ENCODE results near the gene GGN. TPM values are rescaled to one million over a fixed set of nuclear protein-coding genes. Genes with fewer than 3 reads are reported as not detected.
A peak's percentile ranks its signal among the peaks of the same experiment; 100 is the strongest.

The GGN gene
- total RNA-seq (2011; cell fraction: chromatin; rRNA removed; ENCODE audit: low replicate concordance), result 0.12 TPM in 1 of 2 replicates, not detected in the other
- 0.50 TPM in 1 of 2 replicates, not detected in the other for total RNA-seq (2011; cell fraction: nucleolus; rRNA removed)
- total RNA-seq (2011; cell fraction: nucleoplasm; rRNA removed), result 0.15 TPM in 1 of 2 replicates, not detected in the other
- not detected in 2 replicates for total RNA-seq (2014; rRNA removed)
- total RNA-seq (2014; rRNA removed; fragmentation: Illumina TruSeq; extraction: Trizol), result not detected in 2 replicates
- not detected in 2 replicates for total RNA-seq (2015; rRNA removed; fragmentation: Illumina TruSeq; extraction: Trizol)
- 0.25 and 0.33 TPM in 2 replicates for total RNA-seq (2021)
- polyA plus RNA-seq (2011; rRNA removed), result 0.12 TPM in 1 of 2 replicates, not detected in the other
- polyA plus RNA-seq (2011; cell fraction: cytosol; rRNA removed), result 0.03 and 0.04 TPM in 2 replicates
- polyA plus RNA-seq (2011; cell fraction: nucleus; rRNA removed), result 0.46 and 0.63 TPM in 2 replicates
- 0.52 and 0.94 TPM in 2 replicates for polyA plus RNA-seq (2012)
- not detected in 2 replicates for polyA plus RNA-seq (2014; fragmentation: Illumina TruSeq; extraction: Trizol)
- not detected for polyA plus RNA-seq (2014; fragmentation: Nextera tagmentation; extraction: Ambion mirVana)
- 0.15 and 0.16 TPM in 2 replicates for polyA plus RNA-seq (2014; rRNA removed)
- not detected in 2 replicates for polyA minus RNA-seq (2011; rRNA and poly(A)+ RNA removed)
- polyA minus RNA-seq (2011; cell fraction: cytosol; rRNA and poly(A)+ RNA removed), result not detected in 2 replicates
- polyA minus RNA-seq (2011; cell fraction: nucleus; rRNA and poly(A)+ RNA removed), result 0.54 TPM in 1 of 2 replicates, not detected in the other
- percentile 27 among the genes with signal in this experiment for Bru-seq, nascent RNA
- not detected for BruChase-seq, experiment 1, labeled RNA remaining after a 2-hour chase
- BruChase-seq, experiment 2, labeled RNA remaining after a 6-hour chase, result percentile 25 among the genes with signal in this experiment
- long read RNA-seq, experiment 1, partial matches to known transcripts, result 0 of 1 reads
- long read RNA-seq, experiment 1, other reads (novel, unspliced or antisense), result 1 of 1 reads
- long read RNA-seq, experiment 2, partial matches to known transcripts, result 0 of 1 reads
- long read RNA-seq, experiment 2, other reads (novel, unspliced or antisense), result 0 of 1 reads
- long read RNA-seq, experiment 3, result 0 reads

- CTCF ChIA-PET (ENCODE audit: low intra/inter-chr PET ratio), result interaction anchor here (0.6 kb wide), 1 partner anchor 19 kb away, joined by 5 read pairs; no protein-coding TSS in a partner anchor
- BruUV-seq (replicated peaks), result no TSS peak
- Histone ChIP-seq H3K4me1 (replicated peaks in 1 of 2; ENCODE audit: control insufficient read depth in 2 of 2, insufficient read depth in 2 of 2, low read length in 2 of 2) (peaks cover 12 to 60% of the 10 kb centered on the region in 2 experiments; a peak in 4 of 5 replicates), H2AFZ (ENCODE audit: low read depth, low read length) (peak within 1 kb of the TSS; percentile 69), H3K4me2 (ENCODE audit: insufficient read depth, low read length) (peak within 1 kb of the TSS; percentile 70), H3K79me2 (ENCODE audit: control insufficient read depth, insufficient read depth, low read length) (0 out of 3 replicates have a peak, but pooled peaks cover 2% of the 10 kb centered on the region), H3K4me3 (peak within 1 kb of the TSS; percentile 49), H3K27ac (ENCODE audit: extremely low read depth, low read depth, low read length) (peak within 1 kb of the TSS; percentile 33; the same call in 2 of the 3 replicates), H3K9me1 (ENCODE audit: control insufficient read depth, insufficient read depth, low read length) (peaks cover 3% of the 10 kb centered on the region), H4K20me1 (replicated peaks; ENCODE audit: control insufficient read depth, insufficient read depth, low read length) (peaks cover 3% of the 10 kb centered on the region; the same call in 1 of the 2 replicates), H3K36me3 (ENCODE audit: control insufficient read depth, insufficient read depth, low read length) (peaks cover 36% of the 10 kb centered on the region; the same call in 2 of the 3 replicates), H3K27me3 (ENCODE audit: control insufficient read depth in 2 of 2, insufficient read depth in 2 of 2, low read length in 2 of 2) (no peaks in the 10 kb centered on the region), H3K9me3 (replicated peaks; ENCODE audit: control insufficient read depth, insufficient read depth, low read depth, low read length) (no peaks in the 10 kb centered on the region), H3K9ac (ENCODE audit: insufficient read depth in 1 of 2, low read depth in 2 of 2, low read length in 2 of 2) (peak within 1 kb of the TSS; percentile 17 to 82; a peak in 3 of 4 replicates)
- in situ Hi-C loops (cut with MboI) (no loop called here), intact Hi-C loops (cut with micrococcal nuclease) (loop anchor here (5.0 kb wide), 2 partner anchors 50 to 145 kb away; partner anchors contain the start of gene CATSPERG)
- ATAC-seq, result peak; percentile 85
- DNase-seq (ENCODE audit: extremely low read depth in 1 of 4, low spot score in 3 of 4), result peak; percentile 90 to 96 (median 92)
- 2% methylated on average over 26 of the region's 51 CpGs for whole genome bisulfite sequencing (ENCODE audit: insufficient coverage, low coverage, missing lambda C conversion rate)
- peak; percentile 91 for FAIRE-seq
- POLR2A ChIA-PET, result interaction anchor here (0.5 to 1.7 kb wide), 13 partner anchors 9 to 455 kb away, joined by 3 to 27 read pairs (median 4); partner anchors contain the start of genes FAM98C and PSMD8
- TF ChIP-seq HOXB6 (CRISPR knock-in tag; IDR thresholded peaks at IDR 0.05; ENCODE audit: borderline replicate concordance), result no peak
- TF ChIP-seq KDM1A (IDR thresholded peaks at IDR 0.05), result no peak
- TF ChIP-seq, protein P1, sequence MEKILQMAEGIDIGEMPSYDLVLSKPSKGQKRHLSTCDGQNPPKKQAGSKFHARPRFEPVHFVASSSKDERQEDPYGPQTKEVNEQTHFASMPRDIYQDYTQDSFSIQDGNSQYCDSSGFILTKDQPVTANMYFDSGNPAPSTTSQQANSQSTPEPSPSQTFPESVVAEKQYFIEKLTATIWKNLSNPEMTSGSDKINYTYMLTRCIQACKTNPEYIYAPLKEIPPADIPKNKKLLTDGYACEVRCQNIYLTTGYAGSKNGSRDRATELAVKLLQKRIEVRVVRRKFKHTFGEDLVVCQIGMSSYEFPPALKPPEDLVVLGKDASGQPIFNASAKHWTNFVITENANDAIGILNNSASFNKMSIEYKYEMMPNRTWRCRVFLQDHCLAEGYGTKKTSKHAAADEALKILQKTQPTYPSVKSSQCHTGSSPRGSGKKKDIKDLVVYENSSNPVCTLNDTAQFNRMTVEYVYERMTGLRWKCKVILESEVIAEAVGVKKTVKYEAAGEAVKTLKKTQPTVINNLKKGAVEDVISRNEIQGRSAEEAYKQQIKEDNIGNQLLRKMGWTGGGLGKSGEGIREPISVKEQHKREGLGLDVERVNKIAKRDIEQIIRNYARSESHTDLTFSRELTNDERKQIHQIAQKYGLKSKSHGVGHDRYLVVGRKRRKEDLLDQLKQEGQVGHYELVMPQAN (IDR thresholded peaks at IDR 0.05; ENCODE audit: borderline replicate concordance), result 0 out of 2 replicates have a peak, but pooled peaks have one; percentile 4
- TF ChIP-seq ARID1B (IDR thresholded peaks at IDR 0.05), result 0 out of 2 replicates have a peak, but pooled peaks have one; percentile 2
- TF ChIP-seq KAT7 (CRISPR knock-in tag; IDR thresholded peaks at IDR 0.05; ENCODE audit: borderline replicate concordance), result 0 out of 2 replicates have a peak, but pooled peaks have one; percentile 56
- TF ChIP-seq NFRKB (IDR thresholded peaks at IDR 0.05; ENCODE audit: low read depth), result no peak
- TF ChIP-seq ZBTB1 (CRISPR knock-in tag; IDR thresholded peaks at IDR 0.05; ENCODE audit: borderline replicate concordance, low read depth), result no peak
- no peak for TF ChIP-seq CC2D1A (IDR thresholded peaks at IDR 0.05)
- TF ChIP-seq, protein P2, sequence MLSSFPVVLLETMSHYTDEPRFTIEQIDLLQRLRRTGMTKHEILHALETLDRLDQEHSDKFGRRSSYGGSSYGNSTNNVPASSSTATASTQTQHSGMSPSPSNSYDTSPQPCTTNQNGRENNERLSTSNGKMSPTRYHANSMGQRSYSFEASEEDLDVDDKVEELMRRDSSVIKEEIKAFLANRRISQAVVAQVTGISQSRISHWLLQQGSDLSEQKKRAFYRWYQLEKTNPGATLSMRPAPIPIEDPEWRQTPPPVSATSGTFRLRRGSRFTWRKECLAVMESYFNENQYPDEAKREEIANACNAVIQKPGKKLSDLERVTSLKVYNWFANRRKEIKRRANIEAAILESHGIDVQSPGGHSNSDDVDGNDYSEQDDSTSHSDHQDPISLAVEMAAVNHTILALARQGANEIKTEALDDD (IDR thresholded peaks at IDR 0.05), result peak; percentile 45; the same call in 1 of the 2 replicates
- TF ChIP-seq ZBTB7A (IDR thresholded peaks at IDR 0.05; ENCODE audit: borderline replicate concordance, control insufficient read depth, low read depth, low read length), result peak; percentile 80
- no peak for TF ChIP-seq NEUROD1 (IDR thresholded peaks at IDR 0.05; ENCODE audit: borderline replicate concordance, low read depth, low read length, partially characterized antibody)
- peak; percentile 16; the same call in 1 of the 2 replicates for TF ChIP-seq MTA1 (IDR thresholded peaks at IDR 0.05; ENCODE audit: borderline replicate concordance)
- TF ChIP-seq ZFX (CRISPR knock-in tag; IDR thresholded peaks at IDR 0.05), result peak; percentile 58
These were observed at the start of gene GGN for GRCh38 chr19:38387550-38388348. Gene GGN, minus strand, starts transcription at chr19:38388034. Its CDS starts 773 bp downstream, at chr19:38387261.

Data from K562 (cell line).